Uterus (tissue), 4 donors: ENCODE data around the gene DNAH17. TPM values are rescaled to one million over a fixed set of nuclear protein-coding genes. Genes with fewer than 3 reads are reported as not detected.

Source experiments
- DNase-seq, 2 donors: peaks; one replicate each; pipeline ENCODE4 v3.0.0-alpha.2; 2019 to 2020
- H3K27ac ChIP-seq, 2 donors: fragments of 200-600 bp; sonication (generic); 1 replicate in 1 of 2; 2 replicates in 1 of 2; pipeline ENCODE4 v1.5.1; 2016 to 2018
- H3K27me3 ChIP-seq, 2 donors: fragments of 200-600 bp; sonication (generic); one replicate each; pipeline ENCODE4 v1.5.1; 2018 to 2019; ENCODE audit warnings: control low read depth in 1 of 2
- H3K36me3 ChIP-seq, 2 donors: fragments of 200-600 bp; sonication (generic); one replicate each; pipeline ENCODE4 v1.5.1; 2019; ENCODE audit warnings: control low read depth in 1 of 2
- H3K4me1 ChIP-seq, 2 donors: fragments of 200-600 bp; sonication (generic); one replicate each; pipeline ENCODE4 v1.5.1; 2018 to 2019; ENCODE audit warnings: control low read depth in 1 of 2
- H3K4me3 ChIP-seq, 2 donors: fragments of 200-600 bp; sonication (generic); 1 replicate in 1 of 2; 2 replicates in 1 of 2; pipeline ENCODE4 v1.5.1; 2018 to 2019; ENCODE audit warnings: mild to moderate bottlenecking in 1 of 2
- H3K9me3 ChIP-seq, 2 donors: fragments of 200-600 bp; sonication (generic); one replicate each; pipeline ENCODE4 v1.5.1; 2019; ENCODE audit warnings: control low read depth in 1 of 2
- POLR2A ChIP-seq, 2 donors: fragments of 450-650 bp; IDR thresholded peaks; one replicate each; pipeline ENCODE4 v1.6.1; 2016; ENCODE audit warnings: antibody characterized with exemption in 2 of 2, mild to moderate bottlenecking in 1 of 2, moderate library complexity in 1 of 2
- intact Hi-C: fragments of 100-400 bp; cut with DNase I; formaldehyde crosslinking; loops from one replicate; pipeline ENCODE4 v1.15.1; 2023; ENCODE audit warnings: low total_unique reads
- total RNA-seq, 4 donors: library from RNA; depleted of rRNA in 3 of 4; stranded (reverse); fragments of >200 nt in 3 of 4; gene quantifications; one replicate each; pipeline versions ENCODE4 v1.1.0 to v1.2.4, GENCODE V29; 2014 to 2023
- TF ChIP-seq, protein P1 (sequence below), 4 experiments: fragments of 200-600 bp in 2 of 4; fragments of 450-650 bp in 2 of 4; sonication (generic) in 2 of 4; IDR thresholded peaks; one replicate each; pipeline ENCODE4 v1.5.1; 2016 to 2019; ENCODE audit warnings: antibody characterized with exemption in 4 of 4, mild to moderate bottlenecking in 2 of 4, moderate library complexity in 1 of 4
- donor health status: DM: yes; HTN: yes; CAD: no.

Gene DNAH17
- total RNA-seq, 4 donors from 2014 or later, result 0.03 to 1.1 TPM; not detected in 2

DNA sequence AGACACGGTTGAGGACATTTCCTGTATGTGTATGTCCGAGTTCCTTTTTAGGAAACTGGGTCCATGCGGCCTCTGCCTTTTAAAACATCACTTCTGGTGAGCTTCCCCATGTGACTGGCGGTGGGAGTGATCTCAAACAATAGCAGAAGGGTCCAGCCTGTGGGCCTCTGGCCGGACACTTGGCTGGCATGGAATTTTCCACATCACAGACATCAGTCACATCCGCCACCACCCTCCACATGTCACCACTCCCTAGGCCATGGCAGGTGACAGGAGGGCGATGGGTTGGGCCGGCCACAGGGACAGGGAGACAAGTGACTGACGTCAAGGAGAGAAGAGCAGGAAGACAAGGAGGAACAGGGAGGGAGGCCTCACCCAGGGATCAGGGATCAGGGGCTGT is 83.7 kb downstream of the DNAH17 start:
- Histone ChIP-seq H3K36me3 (no peaks in the 10 kb centered on the region), H3K4me3 (no peak overlapping the region), H3K9me3 (no peaks in the 10 kb centered on the region), H3K4me1 (no peaks in the 10 kb centered on the region), H3K27me3 (no peaks in the 10 kb centered on the region), H3K27ac (no peak overlapping the region)
- no peak for DNase-seq
- TF ChIP-seq POLR2A (IDR thresholded peaks at IDR 0.05), result no peak
- TF ChIP-seq, protein P1, sequence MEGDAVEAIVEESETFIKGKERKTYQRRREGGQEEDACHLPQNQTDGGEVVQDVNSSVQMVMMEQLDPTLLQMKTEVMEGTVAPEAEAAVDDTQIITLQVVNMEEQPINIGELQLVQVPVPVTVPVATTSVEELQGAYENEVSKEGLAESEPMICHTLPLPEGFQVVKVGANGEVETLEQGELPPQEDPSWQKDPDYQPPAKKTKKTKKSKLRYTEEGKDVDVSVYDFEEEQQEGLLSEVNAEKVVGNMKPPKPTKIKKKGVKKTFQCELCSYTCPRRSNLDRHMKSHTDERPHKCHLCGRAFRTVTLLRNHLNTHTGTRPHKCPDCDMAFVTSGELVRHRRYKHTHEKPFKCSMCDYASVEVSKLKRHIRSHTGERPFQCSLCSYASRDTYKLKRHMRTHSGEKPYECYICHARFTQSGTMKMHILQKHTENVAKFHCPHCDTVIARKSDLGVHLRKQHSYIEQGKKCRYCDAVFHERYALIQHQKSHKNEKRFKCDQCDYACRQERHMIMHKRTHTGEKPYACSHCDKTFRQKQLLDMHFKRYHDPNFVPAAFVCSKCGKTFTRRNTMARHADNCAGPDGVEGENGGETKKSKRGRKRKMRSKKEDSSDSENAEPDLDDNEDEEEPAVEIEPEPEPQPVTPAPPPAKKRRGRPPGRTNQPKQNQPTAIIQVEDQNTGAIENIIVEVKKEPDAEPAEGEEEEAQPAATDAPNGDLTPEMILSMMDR (IDR thresholded peaks at IDR 0.05), result no peak
- intact Hi-C loops, result no loop called here

DNA sequence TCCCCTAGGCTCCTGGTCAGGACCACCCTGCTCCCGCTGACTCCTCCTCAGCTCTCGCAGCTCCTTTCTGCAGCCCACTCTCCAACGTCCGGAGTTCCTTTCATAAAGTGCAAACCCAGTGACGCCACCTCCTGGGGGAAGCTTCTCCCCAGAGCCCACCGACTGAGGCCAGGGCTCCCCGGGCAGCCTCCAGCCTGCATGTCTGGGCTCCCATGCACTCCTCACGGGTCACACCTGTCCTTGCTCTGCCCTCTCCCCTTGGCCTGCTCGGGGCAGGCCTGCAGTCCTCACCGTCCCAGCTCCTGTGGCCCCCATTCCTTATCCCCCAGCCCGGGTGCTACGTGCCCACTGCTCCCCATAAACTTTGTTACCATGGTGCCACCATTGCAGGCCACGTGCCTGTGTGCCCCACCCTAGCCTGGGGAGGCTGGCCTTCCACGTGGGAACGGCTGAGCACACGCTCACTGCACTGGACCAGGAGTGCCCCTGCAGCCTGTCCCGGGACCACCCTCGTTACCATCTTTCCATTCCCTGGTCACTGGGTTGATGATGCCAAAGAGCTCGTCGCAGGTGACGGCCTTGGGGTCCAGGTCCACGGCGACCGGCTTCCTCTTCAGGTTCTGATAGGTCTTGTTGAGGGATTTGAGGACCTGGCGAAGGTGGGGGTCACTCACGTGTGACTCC is 84.9 kb downstream of the DNAH17 start:
- Histone ChIP-seq H3K9me3 (no peaks in the 10 kb centered on the region), H3K27ac (no peak overlapping the region), H3K4me3 (no peak overlapping the region), H3K36me3 (no peaks in the 10 kb centered on the region), H3K4me1 (no peaks in the 10 kb centered on the region), H3K27me3 (no peaks in the 10 kb centered on the region)
- TF ChIP-seq, protein P1 (IDR thresholded peaks at IDR 0.05), result no peak
- no peak for TF ChIP-seq POLR2A (IDR thresholded peaks at IDR 0.05)
- intact Hi-C loops, result no loop called here
- DNase-seq, result no peak

DNA sequence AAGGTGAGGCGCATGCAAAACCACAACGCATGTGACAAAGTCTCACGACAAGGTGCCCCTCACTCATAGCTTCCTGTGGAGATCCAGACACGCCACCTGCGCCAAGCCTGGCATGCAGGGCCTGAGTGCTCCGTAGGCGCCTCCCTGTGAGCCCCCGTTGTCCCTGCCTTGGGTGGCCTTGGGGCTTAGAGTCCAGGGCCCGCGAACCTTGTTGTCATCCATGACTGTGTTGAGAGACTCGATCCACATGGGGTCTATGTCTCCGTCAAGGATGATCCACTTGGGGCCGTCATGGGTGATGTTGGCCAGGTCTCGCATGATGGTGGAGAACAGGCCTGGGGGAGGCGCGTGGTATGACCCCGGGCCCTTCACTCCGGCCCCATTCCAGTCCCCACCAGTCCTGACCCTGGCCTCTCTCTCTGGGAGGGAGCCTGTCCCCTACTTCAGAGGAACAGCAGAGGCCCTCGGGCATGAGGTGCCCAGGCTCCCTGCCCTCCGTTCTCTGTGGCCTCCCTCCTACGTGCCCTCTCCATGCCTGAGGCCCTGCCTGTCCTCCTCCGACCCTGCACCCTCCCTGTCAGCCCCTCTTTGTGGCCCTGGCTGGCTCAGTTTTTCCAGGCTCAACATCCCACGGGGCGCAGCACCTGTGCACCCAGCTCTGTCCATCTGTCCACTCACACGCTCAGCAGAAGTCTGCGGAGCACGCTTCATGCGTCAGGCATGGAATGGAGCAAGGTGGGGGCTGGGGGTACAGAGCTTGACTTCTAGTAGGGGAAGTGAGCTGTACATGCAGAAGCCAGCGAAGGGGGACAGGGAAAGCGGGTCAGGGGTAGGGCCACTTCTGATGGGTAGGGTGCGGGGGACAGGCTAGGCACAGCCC is 85.7 kb downstream of the DNAH17 start:
- Histone ChIP-seq H3K4me1 (no peaks in the 10 kb centered on the region), H3K27ac (no peak overlapping the region), H3K9me3 (no peaks in the 10 kb centered on the region), H3K4me3 (no peak overlapping the region), H3K36me3 (no peaks in the 10 kb centered on the region), H3K27me3 (no peaks in the 10 kb centered on the region)
- no peak for DNase-seq
- TF ChIP-seq, protein P1 (IDR thresholded peaks at IDR 0.05), result no peak
- TF ChIP-seq POLR2A (IDR thresholded peaks at IDR 0.05), result no peak
- intact Hi-C loops, result no loop called here

DNA sequence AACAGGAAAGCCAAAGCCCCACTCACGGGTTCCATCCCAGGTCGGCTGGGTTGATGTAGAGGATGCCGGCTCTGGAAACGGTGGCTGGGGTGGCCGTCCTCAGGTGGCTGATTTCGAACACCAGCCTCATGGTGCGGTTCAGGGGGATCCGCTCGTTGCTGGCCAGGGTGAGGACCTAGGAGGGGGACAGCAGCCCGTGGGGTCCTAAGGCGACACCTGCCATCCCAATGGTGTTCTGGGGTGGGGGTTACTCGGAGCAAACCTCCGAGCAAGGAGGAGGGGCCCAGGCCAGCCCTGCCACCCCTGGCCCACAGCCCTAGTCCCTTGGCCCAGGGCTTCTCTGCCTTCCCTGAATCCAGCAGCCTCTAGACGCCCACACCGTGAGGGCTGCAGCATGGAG is 86.5 kb downstream of the DNAH17 start:
- intact Hi-C loops, result no loop called here
- Histone ChIP-seq H3K4me3 (no peak overlapping the region), H3K9me3 (no peaks in the 10 kb centered on the region), H3K27me3 (no peaks in the 10 kb centered on the region), H3K4me1 (no peaks in the 10 kb centered on the region), H3K36me3 (no peaks in the 10 kb centered on the region), H3K27ac (no peak overlapping the region)
- TF ChIP-seq, protein P1 (IDR thresholded peaks at IDR 0.05), result no peak
- TF ChIP-seq POLR2A (IDR thresholded peaks at IDR 0.05), result no peak
- DNase-seq, result no peak

- intact Hi-C loops, result no loop called here
- no peaks in the 10 kb centered on the region for H3K9me3 ChIP-seq
Measured at GRCh38 chr17:78490156-78490555, 87.0 kb downstream of the DNAH17 start.

More at GRCh38 chr17:78490156-78490555, 87.0 kb downstream of the DNAH17 start:
- no peak for DNase-seq
- TF ChIP-seq, protein P1 (IDR thresholded peaks at IDR 0.05), result no peak
- TF ChIP-seq POLR2A (IDR thresholded peaks at IDR 0.05), result no peak
- Histone ChIP-seq H3K4me3 (no peak overlapping the region), H3K36me3 (no peaks in the 10 kb centered on the region), H3K27ac (no peak overlapping the region), H3K27me3 (no peaks in the 10 kb centered on the region), H3K4me1 (no peaks in the 10 kb centered on the region)
